ENCODE data around the gene FEZ2.

Gene FEZ2

GRCh38 chr2:36525245-36525644 is 72.7 kb downstream of the FEZ2 start:
- DNase-seq (ENCODE audit: low spot score), result no peak
- TF ChIP-seq CTCF (IDR thresholded peaks at IDR 0.05; ENCODE audit: extremely low read depth, insufficient read depth, missing control alignments), result no peak
- in situ Hi-C loops (cut with MboI; ENCODE audit: low pct_unique_long_range_greater_than_20kb, low sequenced_read_pairs, unreplicated experiment), result no loop called here

- TF ChIP-seq CTCF (IDR thresholded peaks at IDR 0.05; ENCODE audit: extremely low read depth, insufficient read depth, missing control alignments), result no peak
- no peak for DNase-seq (ENCODE audit: low spot score)
- in situ Hi-C loops (cut with MboI; ENCODE audit: low pct_unique_long_range_greater_than_20kb, low sequenced_read_pairs, unreplicated experiment), result no loop called here
Observed at GRCh38 chr2:36523153-36523552, 74.8 kb downstream of the FEZ2 start.

GRCh38 chr2:36520431-36520830 is 77.5 kb downstream of the FEZ2 start:
- TF ChIP-seq CTCF (IDR thresholded peaks at IDR 0.05; ENCODE audit: extremely low read depth, insufficient read depth, missing control alignments), result no peak
- no peak for DNase-seq (ENCODE audit: low spot score)
- in situ Hi-C loops (cut with MboI; ENCODE audit: low pct_unique_long_range_greater_than_20kb, low sequenced_read_pairs, unreplicated experiment), result no loop called here

- no peak for DNase-seq (ENCODE audit: low spot score)
- no peak for TF ChIP-seq CTCF (IDR thresholded peaks at IDR 0.05; ENCODE audit: extremely low read depth, insufficient read depth, missing control alignments)
Observed at GRCh38 chr2:36516136-36516870, 81.7 kb downstream of the FEZ2 start.

GRCh38 chr2:36515538-36515937 is 82.4 kb downstream of the FEZ2 start:
- no peak for TF ChIP-seq CTCF (IDR thresholded peaks at IDR 0.05; ENCODE audit: extremely low read depth, insufficient read depth, missing control alignments)
- DNase-seq (ENCODE audit: low spot score), result no peak
- in situ Hi-C loops (cut with MboI; ENCODE audit: low pct_unique_long_range_greater_than_20kb, low sequenced_read_pairs, unreplicated experiment), result no loop called here

More at GRCh38 chr2:36516136-36516870, 81.7 kb downstream of the FEZ2 start:
- in situ Hi-C loops (cut with MboI; ENCODE audit: low pct_unique_long_range_greater_than_20kb, low sequenced_read_pairs, unreplicated experiment), result no loop called here

GRCh38 chr2:36513661-36514060 is 84.3 kb downstream of the FEZ2 start:
- peak; percentile 13 for DNase-seq (ENCODE audit: low spot score)
- TF ChIP-seq CTCF (IDR thresholded peaks at IDR 0.05; ENCODE audit: extremely low read depth, insufficient read depth, missing control alignments), result no peak
- in situ Hi-C loops (cut with MboI; ENCODE audit: low pct_unique_long_range_greater_than_20kb, low sequenced_read_pairs, unreplicated experiment), result no loop called here
